ENCODE data around the gene SLC5A1.

SLC5A1 gene

GRCh38 chr22:32073262-32073661 lies 30.2 kb downstream of the SLC5A1 start:
- no peak for DNase-seq (ENCODE audit: low read depth)
- no peak for TF ChIP-seq CTCF (IDR thresholded peaks at IDR 0.05; ENCODE audit: insufficient read depth, low read depth, low read length, missing control alignments)
- H3K4me3 ChIP-seq (ENCODE audit: low read depth, low read length) = no peak overlapping the region

GRCh38 chr22:32073823-32074380 lies 30.8 kb downstream of the SLC5A1 start:
- DNase-seq (ENCODE audit: low read depth) = no peak
- H3K4me3 ChIP-seq (ENCODE audit: low read depth, low read length) = no peak overlapping the region
- no peak for TF ChIP-seq CTCF (IDR thresholded peaks at IDR 0.05; ENCODE audit: insufficient read depth, low read depth, low read length, missing control alignments)

- no peak overlapping the region for H3K4me3 ChIP-seq (ENCODE audit: low read depth, low read length)
- DNase-seq (ENCODE audit: low read depth) = no peak
- TF ChIP-seq CTCF (IDR thresholded peaks at IDR 0.05; ENCODE audit: insufficient read depth, low read depth, low read length, missing control alignments) = no peak
Observed at GRCh38 chr22:32075997-32076760, 33.1 kb downstream of the SLC5A1 start.

- no peak for DNase-seq (ENCODE audit: low read depth)
Observed at GRCh38 chr22:32076761-32077084, 33.7 kb downstream of the SLC5A1 start.

GRCh38 chr22:32077151-32077550 lies 34.1 kb downstream of the SLC5A1 start:
- no peak for TF ChIP-seq CTCF (IDR thresholded peaks at IDR 0.05; ENCODE audit: insufficient read depth, low read depth, low read length, missing control alignments)
- H3K4me3 ChIP-seq (ENCODE audit: low read depth, low read length) = no peak overlapping the region
- DNase-seq (ENCODE audit: low read depth) = no peak

More at GRCh38 chr22:32076761-32077084, 33.7 kb downstream of the SLC5A1 start:
- TF ChIP-seq CTCF (IDR thresholded peaks at IDR 0.05; ENCODE audit: insufficient read depth, low read depth, low read length, missing control alignments) = no peak
- no peak overlapping the region for H3K4me3 ChIP-seq (ENCODE audit: low read depth, low read length)

- no peak for DNase-seq (ENCODE audit: low read depth)
- H3K4me3 ChIP-seq (ENCODE audit: low read depth, low read length) = no peak overlapping the region
- no peak for TF ChIP-seq CTCF (IDR thresholded peaks at IDR 0.05; ENCODE audit: insufficient read depth, low read depth, low read length, missing control alignments)
Observed at GRCh38 chr22:32079130-32080089, 36.3 kb downstream of the SLC5A1 start.

All from GM12865 (cell line).